Keratinocyte (primary cell): ENCODE measurements around the gene INTS1. TPM values are rescaled to one million over a fixed set of nuclear protein-coding genes. Genes with fewer than 3 reads are reported as not detected.
A peak's percentile ranks its signal among the peaks of the same experiment; 100 is the strongest.

Experiments used
- DNase-seq: peaks from one replicate; pipeline ENCODE4 v3.0.0-alpha.2; 2011; ENCODE audit warnings: low read depth, missing footprints, low spot score
- FAIRE-seq: peaks from 2 replicates; lab custom pipeline; 2011; peaks lifted over from hg19 to GRCh38; lab: Jason Lieb, UNC
- H2AFZ ChIP-seq: 2 replicates; pipeline ENCODE4 v1.6.0; 2012; ENCODE audit warnings: low read length, control low read depth, inconsistent platforms; ENCODE audit not compliant: control insufficient read depth
- H3K27ac ChIP-seq: 2 replicates; pipeline ENCODE4 v1.5.1; 2011; ENCODE audit warnings: low read length; ENCODE audit not compliant: control insufficient read depth, insufficient read depth
- H3K27me3 ChIP-seq: 3 replicates; pipeline ENCODE4 v1.6.0; 2011; ENCODE audit warnings: low read length; ENCODE audit not compliant: control insufficient read depth, insufficient read depth; ENCODE audit errors: extremely low read depth
- H3K36me3 ChIP-seq, 2 experiments: 2 replicates in 1 of 2; 3 replicates in 1 of 2; pipeline ENCODE4 v1.5.1; 2011; ENCODE audit warnings: low read length in 2 of 2, mild to moderate bottlenecking in 1 of 2; ENCODE audit not compliant: control insufficient read depth in 2 of 2, insufficient read depth in 2 of 2; ENCODE audit errors: extremely low read depth in 1 of 2
- H3K4me1 ChIP-seq: 3 replicates; pipeline ENCODE4 v1.5.1; 2011; ENCODE audit warnings: low read length; ENCODE audit not compliant: control insufficient read depth, insufficient read depth; ENCODE audit errors: extremely low read depth
- H3K4me2 ChIP-seq: 3 replicates; pipeline ENCODE4 v1.6.0; 2011; ENCODE audit warnings: low read depth, low read length; ENCODE audit not compliant: control insufficient read depth, insufficient read depth; ENCODE audit errors: extremely low read depth
- H3K4me3 ChIP-seq, 3 experiments: fragments of 200-600 bp in 1 of 3; sonication (generic) in 1 of 3; 2 replicates in 2 of 3; 3 replicates in 1 of 3; pipeline ENCODE4 v1.5.1; 2011 to 2016; ENCODE audit warnings: low read length in 3 of 3, mild to moderate bottlenecking in 3 of 3, control low read depth in 2 of 3, inconsistent platforms in 1 of 3, low read depth in 1 of 3, mixed read lengths in 1 of 3, mixed run types in 1 of 3, moderate library complexity in 1 of 3; ENCODE audit not compliant: control insufficient read depth in 2 of 3, insufficient read depth in 2 of 3; ENCODE audit errors: extremely low read depth in 1 of 3
- H3K79me2 ChIP-seq: 2 replicates; pipeline ENCODE4 v1.6.0; 2012; ENCODE audit warnings: low read length; ENCODE audit not compliant: control insufficient read depth, insufficient read depth
- H3K9ac ChIP-seq: 3 replicates; pipeline ENCODE4 v1.6.0; 2011; ENCODE audit warnings: low read length; ENCODE audit not compliant: control insufficient read depth, insufficient read depth; ENCODE audit errors: extremely low read depth
- H3K9me1 ChIP-seq: 3 replicates; pipeline ENCODE4 v1.6.0; 2011; ENCODE audit warnings: low read length; ENCODE audit not compliant: control insufficient read depth, insufficient read depth; ENCODE audit errors: extremely low read depth
- H3K9me3 ChIP-seq: 2 replicates; pipeline ENCODE4 v1.5.1; 2012; ENCODE audit warnings: low read depth, low read length; ENCODE audit not compliant: control insufficient read depth
- H4K20me1 ChIP-seq: 3 replicates; pipeline ENCODE4 v1.6.0; 2011; ENCODE audit warnings: low read length; ENCODE audit not compliant: control insufficient read depth, insufficient read depth; ENCODE audit errors: extremely low read depth
- CTCF ChIP-seq, 3 experiments: IDR thresholded peaks in 1 of 3; conservative IDR thresholded peaks in 1 of 3; optimal IDR thresholded peaks in 1 of 3; 2 replicates in 2 of 3; 3 replicates in 1 of 3; pipeline versions ENCODE3 to v1.5.1; 2011; ENCODE audit warnings: low read length in 3 of 3, mild to moderate bottlenecking in 3 of 3, moderate library complexity in 2 of 3, control low read depth in 1 of 3, inconsistent platforms in 1 of 3; ENCODE audit not compliant: insufficient read depth in 2 of 3; ENCODE audit errors: extremely low read depth in 1 of 3
- EZH2 ChIP-seq: IDR thresholded peaks from one replicate; pipeline ENCODE4 v1.6.1; 2012; ENCODE audit warnings: inconsistent platforms, mild to moderate bottlenecking, low read length, moderate library complexity
- dilution Hi-C: fragments of 300-500 bp; cut with MboI; formaldehyde crosslinking; loops from one replicate; pipeline ENCODE4 v1.7.0; 2020; ENCODE audit warnings: low sequenced_read_pairs; ENCODE audit not compliant: extremely low pct_ligation_motif_present
- polyA minus RNA-seq, 3 experiments: library from RNA; depleted of rRNA, polyadenylated mRNA; stranded (reverse); fragments of >200 nt; gene quantifications; 1 replicate in 1 of 3; 2 replicates in 1 of 3; 3 replicates in 1 of 3; pipeline ENCODE4 v1.2.3, GENCODE V29; 2011
- polyA plus RNA-seq, 5 experiments: library from polyadenylated mRNA; depleted of rRNA in 3 of 5; stranded (reverse) in 3 of 5; stranded (forward) in 1 of 5; unstranded in 1 of 5; fragments of >200 nt; gene quantifications; 1 replicate in 1 of 5; 2 replicates in 3 of 5; 3 replicates in 1 of 5; pipeline versions ENCODE4 v1.2.1 to v1.2.3, GENCODE V29; 2011 to 2012; ENCODE audit warnings: missing spikeins in 2 of 5, low read depth in 1 of 5, low replicate concordance in 1 of 5

The INTS1 gene
- 10.6 to 18.0 TPM (median 14.3 TPM) in 3 replicates for polyA plus RNA-seq
- 10.9 TPM for polyA plus RNA-seq (2011; ENCODE audit: low read depth)
- polyA plus RNA-seq (2011; cell fraction: cytosol; rRNA removed) = 8.1 and 24.4 TPM in 2 replicates
- 51.1 and 79.6 TPM in 2 replicates for polyA plus RNA-seq (2011; cell fraction: nucleus; rRNA removed)
- 35.3 and 50.3 TPM in 2 replicates for polyA plus RNA-seq (2012; ENCODE audit: low replicate concordance)
- 23.9 to 68.4 TPM (median 27.1 TPM) in 3 replicates for polyA minus RNA-seq
- 87.1 TPM for polyA minus RNA-seq (2011; cell fraction: cytosol; rRNA and poly(A)+ RNA removed)
- 61.0 and 78.5 TPM in 2 replicates for polyA minus RNA-seq (2011; cell fraction: nucleus; rRNA and poly(A)+ RNA removed)

- Histone ChIP-seq H4K20me1 (peaks cover 3% of the 10 kb centered on the region), H3K9ac (peak within 1 kb of the TSS; percentile 79), H3K4me3 (peak within 1 kb of the TSS; percentile 83 to 99 (median 84)), H3K27ac (peak within 1 kb of the TSS; percentile 49), H3K36me3 (peaks cover 7 to 12% of the 10 kb centered on the region in 2 experiments), H3K9me1 (no peaks in the 10 kb centered on the region), H3K4me1 (peaks cover 11% of the 10 kb centered on the region), H3K9me3 (no peaks in the 10 kb centered on the region), H3K4me2 (peak within 1 kb of the TSS; percentile 97), H2AFZ (peak within 1 kb of the TSS; percentile 66), H3K79me2 (peaks cover 34% of the 10 kb centered on the region), H3K27me3 (no peaks in the 10 kb centered on the region)
- TF ChIP-seq EZH2 (no peak), CTCF (optimal IDR thresholded peaks at IDR 0.05 in 1 of 3, IDR thresholded peaks at IDR 0.05 in 1 of 3, conservative IDR thresholded peaks at IDR 0.05 in 1 of 3; ENCODE audit: extremely low read depth in 1 of 3, insufficient read depth in 2 of 3, low read length in 3 of 3) (peak; percentile 70 to 78 (median 70))
- FAIRE-seq (peak; percentile 49), DNase-seq (peak; percentile 78)
- dilution Hi-C loops = no loop called here
These were observed at the start of gene INTS1 for GRCh38 chr7:1503816-1504775. Gene INTS1, minus strand, starts transcription at chr7:1504389. Its CDS starts 429 bp downstream, at chr7:1503960.

- Histone ChIP-seq H3K4me2 (no peak overlapping the region), H3K27me3 (no peaks in the 10 kb centered on the region), H2AFZ (no peak overlapping the region), H3K79me2 (no peaks in the 10 kb centered on the region), H3K4me3 (no peak overlapping the region), H3K4me1 (peaks cover 18% of the 10 kb centered on the region), H3K36me3 (no peaks in the 10 kb centered on the region), H3K27ac (no peak overlapping the region), H4K20me1 (no peaks in the 10 kb centered on the region), H3K9me1 (no peaks in the 10 kb centered on the region), H3K9ac (no peak overlapping the region), H3K9me3 (no peaks in the 10 kb centered on the region)
- dilution Hi-C loops = no loop called here
- TF ChIP-seq EZH2 = no peak
- TF ChIP-seq CTCF (optimal IDR thresholded peaks at IDR 0.05 in 1 of 3, IDR thresholded peaks at IDR 0.05 in 1 of 3, conservative IDR thresholded peaks at IDR 0.05 in 1 of 3; ENCODE audit: extremely low read depth in 1 of 3, insufficient read depth in 2 of 3, low read length in 3 of 3) = no peak
- FAIRE-seq = no peak
- no peak for DNase-seq
These were observed 49.5 kb upstream of the INTS1 start for GRCh38 chr7:1553512-1554210.
